ENCODE results near the gene SEC16A.

SEC16A gene

GRCh38 chr9:136485049-136486045, 2.5 kb upstream of the SEC16A start:
- DNase-seq (ENCODE audit: low read depth, low spot score): peak; percentile 71

- no peak for DNase-seq (ENCODE audit: low read depth, low spot score)
These were observed 1.6 kb upstream of the SEC16A start for GRCh38 chr9:136484153-136485048.

GRCh38 chr9:136483589-136484152, 831 bp upstream of the SEC16A start:
- peak; percentile 87 for DNase-seq (ENCODE audit: low read depth, low spot score)

- DNase-seq (ENCODE audit: low read depth, low spot score): no peak
These were observed 621 bp downstream of the SEC16A start for GRCh38 chr9:136482046-136482792.

- DNase-seq (ENCODE audit: low read depth, low spot score): no peak
These were observed 1.3 kb downstream of the SEC16A start for GRCh38 chr9:136481558-136481957.

- no peak for DNase-seq (ENCODE audit: low read depth, low spot score)
These were observed 6.3 kb downstream of the SEC16A start for GRCh38 chr9:136476369-136477150.

- no peak for DNase-seq (ENCODE audit: low read depth, low spot score)
These were observed 7.6 kb downstream of the SEC16A start for GRCh38 chr9:136474974-136475865.

- no peak for DNase-seq (ENCODE audit: low read depth, low spot score)
These were observed 8.7 kb downstream of the SEC16A start for GRCh38 chr9:136474021-136474640.

- no peak for DNase-seq (ENCODE audit: low read depth, low spot score)
These were observed 9.5 kb downstream of the SEC16A start for GRCh38 chr9:136473354-136473721.

GRCh38 chr9:136472640-136473353, 10.0 kb downstream of the SEC16A start:
- DNase-seq (ENCODE audit: low read depth, low spot score): no peak

GRCh38 chr9:136471802-136472487, 10.9 kb downstream of the SEC16A start:
- DNase-seq (ENCODE audit: low read depth, low spot score): no peak

- DNase-seq (ENCODE audit: low read depth, low spot score): no peak
These were observed 11.9 kb downstream of the SEC16A start for GRCh38 chr9:136470792-136471469.

- no peak for DNase-seq (ENCODE audit: low read depth, low spot score)
These were observed 12.5 kb downstream of the SEC16A start for GRCh38 chr9:136470356-136470755.

- no peak for DNase-seq (ENCODE audit: low read depth, low spot score)
These were observed 15.1 kb downstream of the SEC16A start for GRCh38 chr9:136467766-136468165.

- DNase-seq (ENCODE audit: low read depth, low spot score): no peak
These were observed 16.7 kb downstream of the SEC16A start for GRCh38 chr9:136466155-136466541.

GRCh38 chr9:136465500-136466154, 17.2 kb downstream of the SEC16A start:
- no peak for DNase-seq (ENCODE audit: low read depth, low spot score)

- no peak for DNase-seq (ENCODE audit: low read depth, low spot score)
These were observed 18.6 kb downstream of the SEC16A start for GRCh38 chr9:136464241-136464640.
